Stimulated activated CD4-positive, alpha-beta T cell treated with anti-CD3 and anti-CD28 coated beads, TNF-alpha, amount 100 ng/mL, for 4 hours (primary cell): ENCODE data around the gene NAA50.

Experiments
- DNase-seq, 3 experiments: peaks; one replicate each; pipeline ENCODE4 v3.0.0-alpha.2; 2020; ENCODE audit warnings: low read depth in 3 of 3

NAA50 gene

GRCh38 chr3:113685956-113686721 lies 59.9 kb downstream of the NAA50 start:
- DNase-seq, result no peak

- no peak for DNase-seq
Measured at GRCh38 chr3:113685124-113685523, 60.9 kb downstream of the NAA50 start.

GRCh38 chr3:113684271-113684819 lies 61.7 kb downstream of the NAA50 start:
- no peak for DNase-seq

DNA sequence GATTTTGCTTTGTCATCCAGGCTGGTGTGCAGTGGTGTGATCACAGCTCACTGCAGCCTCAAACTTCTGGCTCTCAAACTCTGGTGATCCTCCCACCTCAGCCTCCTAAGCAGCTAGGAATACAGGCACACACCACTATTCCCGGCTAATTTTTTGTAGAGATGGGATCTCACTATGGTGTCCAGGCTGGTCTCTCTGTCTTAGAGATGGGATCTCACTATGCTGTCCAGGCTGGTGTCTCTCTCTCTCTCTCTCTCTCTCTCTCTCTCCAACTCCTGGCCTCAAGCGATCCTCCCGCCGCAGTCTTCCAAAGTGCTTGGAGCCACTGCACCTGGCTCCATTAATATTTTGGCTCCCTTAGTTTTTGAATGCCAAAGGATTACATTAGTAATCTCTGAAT lies 67.3 kb downstream of the NAA50 start:
- DNase-seq, result no peak

GRCh38 chr3:113677737-113678136 lies 68.3 kb downstream of the NAA50 start:
- DNase-seq, result no peak

- no peak for DNase-seq
Measured at GRCh38 chr3:113676261-113676660, 69.8 kb downstream of the NAA50 start.

- no peak for DNase-seq
Measured at GRCh38 chr3:113673593-113673992, 72.5 kb downstream of the NAA50 start.

- DNase-seq, result no peak
Measured at GRCh38 chr3:113668015-113668414, 78.0 kb downstream of the NAA50 start.
